Ectodermal cell (in vitro differentiated cells): ENCODE results near the gene FOXJ3.

ENCODE experiments used
- H3K27ac ChIP-seq: 2 replicates; pipeline ENCODE4 v1.7.0; 2013; ENCODE audit warnings: mild to moderate bottlenecking, low read depth, low read length; ENCODE audit not compliant: insufficient read depth, poor library complexity, severe bottlenecking
- H3K27me3 ChIP-seq: 2 replicates; pipeline ENCODE4 v1.7.0; 2013; ENCODE audit warnings: mild to moderate bottlenecking, low read length; ENCODE audit not compliant: insufficient read depth, control insufficient read depth, poor library complexity, severe bottlenecking
- H3K36me3 ChIP-seq: one replicate; pipeline ENCODE4 v1.7.0; 2013; ENCODE audit warnings: low read length; ENCODE audit not compliant: control insufficient read depth, insufficient read depth
- H3K4me1 ChIP-seq: one replicate; pipeline ENCODE4 v1.7.0; 2013; ENCODE audit warnings: low read length; ENCODE audit not compliant: control insufficient read depth, insufficient read depth
- H3K4me3 ChIP-seq: 2 replicates; pipeline ENCODE4 v1.7.0; 2013; ENCODE audit warnings: low read depth, low read length, control low read depth; ENCODE audit not compliant: insufficient read depth
- H3K9me3 ChIP-seq: 2 replicates; pipeline ENCODE4 v1.7.0; 2013; ENCODE audit warnings: mild to moderate bottlenecking, low read length, moderate library complexity; ENCODE audit not compliant: control insufficient read depth
- WGBS, 2 experiments: methylation state at CpG; one replicate each; pipeline ENCODE4 v1.1.7; 2013; ENCODE audit warnings: missing lambda C conversion rate in 2 of 2; 5-methylcytosine and 5-hydroxymethylcytosine counted together

Gene FOXJ3

GRCh38 chr1:42288311-42288985 is 46.6 kb downstream of the FOXJ3 start:
- Histone ChIP-seq H3K36me3 (no peaks in the 10 kb centered on the region), H3K4me1 (no peaks in the 10 kb centered on the region), H3K9me3 (no peaks in the 10 kb centered on the region), H3K27ac (no peak overlapping the region), H3K27me3 (no peaks in the 10 kb centered on the region), H3K4me3 (no peak overlapping the region)
- WGBS, 2 experiments, result 96 to 98% methylated on average over 1 of the region's 1 CpG

GRCh38 chr1:42282867-42283583 is 52.0 kb downstream of the FOXJ3 start:
- no peak overlapping the region for H3K4me3 ChIP-seq
- no peaks in the 10 kb centered on the region for H3K27me3 ChIP-seq
- H3K9me3 ChIP-seq, result no peaks in the 10 kb centered on the region
- H3K4me1 ChIP-seq, result no peaks in the 10 kb centered on the region
- H3K27ac ChIP-seq, result no peak overlapping the region
- no peaks in the 10 kb centered on the region for H3K36me3 ChIP-seq
- 97 to 98% methylated on average over 4 of the region's 5 CpGs for WGBS, 2 experiments

- Histone ChIP-seq H3K9me3 (no peaks in the 10 kb centered on the region), H3K27me3 (no peaks in the 10 kb centered on the region), H3K4me3 (no peak overlapping the region), H3K4me1 (no peaks in the 10 kb centered on the region), H3K27ac (no peak overlapping the region), H3K36me3 (no peaks in the 10 kb centered on the region)
- WGBS, 2 experiments, result 100% methylated on average over 2 of the region's 2 CpGs; no CpG with 5 or more reads in 1 of the 2 experiments
Observed at GRCh38 chr1:42282024-42282579, 52.9 kb downstream of the FOXJ3 start.

GRCh38 chr1:42280821-42281220 is 54.2 kb downstream of the FOXJ3 start:
- WGBS, 2 experiments, result 100% methylated on average over 1 of the region's 1 CpG; no CpG with 5 or more reads in 1 of the 2 experiments
- Histone ChIP-seq H3K27me3 (no peaks in the 10 kb centered on the region), H3K9me3 (no peaks in the 10 kb centered on the region), H3K4me1 (no peaks in the 10 kb centered on the region), H3K36me3 (no peaks in the 10 kb centered on the region), H3K4me3 (no peak overlapping the region), H3K27ac (no peak overlapping the region)

- Histone ChIP-seq H3K4me1 (no peaks in the 10 kb centered on the region), H3K36me3 (no peaks in the 10 kb centered on the region), H3K27ac (no peak overlapping the region), H3K4me3 (no peak overlapping the region), H3K27me3 (no peaks in the 10 kb centered on the region), H3K9me3 (no peaks in the 10 kb centered on the region)
- WGBS, 2 experiments, result 72 to 78% methylated on average over 2 of the region's 2 CpGs
Observed at GRCh38 chr1:42279055-42279454, 56.0 kb downstream of the FOXJ3 start.

GRCh38 chr1:42272920-42273319 is 62.1 kb downstream of the FOXJ3 start:
- H3K27ac ChIP-seq, result no peak overlapping the region

GRCh38 chr1:42267904-42268303 is 67.1 kb downstream of the FOXJ3 start:
- no peaks in the 10 kb centered on the region for H3K27me3 ChIP-seq
- H3K4me1 ChIP-seq, result no peaks in the 10 kb centered on the region
- H3K9me3 ChIP-seq, result no peaks in the 10 kb centered on the region
- no peak overlapping the region for H3K27ac ChIP-seq
- no peaks in the 10 kb centered on the region for H3K36me3 ChIP-seq
- H3K4me3 ChIP-seq, result no peak overlapping the region

More at GRCh38 chr1:42272920-42273319, 62.1 kb downstream of the FOXJ3 start:
- H3K27me3 ChIP-seq, result no peaks in the 10 kb centered on the region
- no peaks in the 10 kb centered on the region for H3K9me3 ChIP-seq
- H3K4me1 ChIP-seq, result no peaks in the 10 kb centered on the region
- WGBS, 2 experiments, result 100% methylated on average over 1 of the region's 1 CpG
- H3K4me3 ChIP-seq, result no peak overlapping the region
- H3K36me3 ChIP-seq, result no peaks in the 10 kb centered on the region

GRCh38 chr1:42266253-42267135 is 68.5 kb downstream of the FOXJ3 start:
- 92 to 93% methylated on average over 4 of the region's 4 CpGs for WGBS, 2 experiments
- Histone ChIP-seq H3K27me3 (no peaks in the 10 kb centered on the region), H3K4me1 (no peaks in the 10 kb centered on the region), H3K4me3 (no peak overlapping the region), H3K36me3 (no peaks in the 10 kb centered on the region), H3K9me3 (no peaks in the 10 kb centered on the region), H3K27ac (no peak overlapping the region)

- no peaks in the 10 kb centered on the region for H3K27me3 ChIP-seq
- H3K4me1 ChIP-seq, result no peaks in the 10 kb centered on the region
- H3K27ac ChIP-seq, result no peak overlapping the region
- 93 to 97% methylated on average over 3 to 4 of the region's 4 CpGs for WGBS, 2 experiments
- no peaks in the 10 kb centered on the region for H3K9me3 ChIP-seq
- H3K36me3 ChIP-seq, result no peaks in the 10 kb centered on the region
- H3K4me3 ChIP-seq, result no peak overlapping the region
Observed at GRCh38 chr1:42264511-42265190, 70.4 kb downstream of the FOXJ3 start.
